ENCODE measurements around the gene SNTN. TPM values are rescaled to one million over a fixed set of nuclear protein-coding genes. Genes with fewer than 3 reads are reported as not detected.

The SNTN gene
- polyA plus RNA-seq, 1 experiment = not detected

GRCh38 chr3:63705092-63705645 lies 52.7 kb downstream of the SNTN start:
- Histone ChIP-seq H3K27ac (ENCODE audit: low read depth, low read length) (no peak overlapping the region), H3K4me3 (ENCODE audit: low read depth, low read length) (no peak overlapping the region), H3K9me3 (ENCODE audit: control insufficient read depth, insufficient read depth, low read length) (no peaks in the 10 kb centered on the region), H3K27me3 (ENCODE audit: control insufficient read depth, insufficient read depth, low read length) (peaks cover 4% of the 10 kb centered on the region)
- POLR2A ChIA-PET = interaction anchor here (0.7 kb wide), 1 partner anchor 1214 kb away, joined by 3 read pairs; no protein-coding TSS in a partner anchor
- CTCF ChIA-PET = no interaction called here
- DNase-seq (ENCODE audit: low read depth, low spot score) = no peak
- TF ChIP-seq CTCF (IDR thresholded peaks at IDR 0.05; ENCODE audit: low read depth, low read length) = no peak

- no peak for DNase-seq (ENCODE audit: low read depth, low spot score)
- H3K9me3 ChIP-seq (ENCODE audit: control insufficient read depth, insufficient read depth, low read length) = no peaks in the 10 kb centered on the region
- ChIA-PET CTCF (no interaction called here), POLR2A (no interaction called here)
- peaks cover 7% of the 10 kb centered on the region for H3K27me3 ChIP-seq (ENCODE audit: control insufficient read depth, insufficient read depth, low read length)
- no peak for TF ChIP-seq CTCF (IDR thresholded peaks at IDR 0.05; ENCODE audit: low read depth, low read length)
- H3K4me3 ChIP-seq (ENCODE audit: low read depth, low read length) = no peak overlapping the region
- H3K27ac ChIP-seq (ENCODE audit: low read depth, low read length) = no peak overlapping the region
Measured at GRCh38 chr3:63706321-63707085, 54.0 kb downstream of the SNTN start.

GRCh38 chr3:63707731-63708130 lies 55.3 kb downstream of the SNTN start:
- peaks cover 7% of the 10 kb centered on the region for H3K27me3 ChIP-seq (ENCODE audit: control insufficient read depth, insufficient read depth, low read length)
- H3K27ac ChIP-seq (ENCODE audit: low read depth, low read length) = no peak overlapping the region
- ChIA-PET CTCF (no interaction called here), POLR2A (no interaction called here)
- TF ChIP-seq CTCF (IDR thresholded peaks at IDR 0.05; ENCODE audit: low read depth, low read length) = no peak
- no peak for DNase-seq (ENCODE audit: low read depth, low spot score)
- H3K4me3 ChIP-seq (ENCODE audit: low read depth, low read length) = no peak overlapping the region
- no peaks in the 10 kb centered on the region for H3K9me3 ChIP-seq (ENCODE audit: control insufficient read depth, insufficient read depth, low read length)

GRCh38 chr3:63709576-63709975 lies 57.1 kb downstream of the SNTN start:
- no peak for TF ChIP-seq CTCF (IDR thresholded peaks at IDR 0.05; ENCODE audit: low read depth, low read length)
- Histone ChIP-seq H3K9me3 (ENCODE audit: control insufficient read depth, insufficient read depth, low read length) (no peaks in the 10 kb centered on the region), H3K27ac (ENCODE audit: low read depth, low read length) (no peak overlapping the region), H3K27me3 (ENCODE audit: control insufficient read depth, insufficient read depth, low read length) (peaks cover 7% of the 10 kb centered on the region), H3K4me3 (ENCODE audit: low read depth, low read length) (no peak overlapping the region)
- POLR2A ChIA-PET = no interaction called here
- no peak for DNase-seq (ENCODE audit: low read depth, low spot score)
- CTCF ChIA-PET = no interaction called here

Other genes starting within 250 kb of the SNTN start
- not detected in 2 replicates for gene C3orf49, start 166.6 kb downstream of the SNTN start, polyA plus RNA-seq (2011; rRNA removed)
- gene THOC7, start 211.1 kb downstream of the SNTN start, polyA plus RNA-seq (2011; rRNA removed) = 71.0 and 84.3 TPM in 2 replicates
- 10.7 and 15.0 TPM in 2 replicates for gene ATXN7, start 211.2 kb downstream of the SNTN start, polyA plus RNA-seq (2011; rRNA removed)